DOHH2 (cell line): ENCODE measurements around the gene ATP13A3.

Experiments
- H3F3A ChIP-seq: fragments of 200-600 bp; sonication (generic), shearing (Covaris generic); 2 replicates; pipeline ENCODE4 v1.6.0; 2016; ENCODE audit warnings: antibody characterized with exemption, mild to moderate bottlenecking; ENCODE audit not compliant: control insufficient read depth, insufficient read depth
- H3K27ac ChIP-seq: fragments of 200-600 bp; sonication (generic); 2 replicates; pipeline ENCODE4 v1.5.1; 2014; ENCODE audit warnings: low read depth, mild to moderate bottlenecking, low read length, moderate library complexity
- H3K27me3 ChIP-seq: fragments of 200-600 bp; sonication (generic); 2 replicates; pipeline ENCODE4 v1.6.1; 2014; ENCODE audit warnings: mild to moderate bottlenecking, low read length, mixed read lengths; ENCODE audit not compliant: control insufficient read depth
- H3K36me3 ChIP-seq: fragments of 200-600 bp; sonication (generic); 2 replicates; pipeline ENCODE4 v1.6.1; 2014; ENCODE audit warnings: mild to moderate bottlenecking, low read length, moderate library complexity, mixed read lengths; ENCODE audit not compliant: control insufficient read depth
- H3K4me1 ChIP-seq: fragments of 200-600 bp; sonication (generic); 2 replicates; pipeline ENCODE4 v1.6.1; 2014; ENCODE audit warnings: mild to moderate bottlenecking, low read length, mixed read lengths; ENCODE audit not compliant: control insufficient read depth
- H3K4me2 ChIP-seq: fragments of 200-600 bp; sonication (generic); 2 replicates; pipeline ENCODE4 v1.6.0; 2014; ENCODE audit warnings: mild to moderate bottlenecking, low read length, moderate library complexity
- H3K4me3 ChIP-seq: fragments of 200-600 bp; sonication (generic); 2 replicates; pipeline ENCODE4 v1.5.1; 2014; ENCODE audit warnings: mild to moderate bottlenecking, low read length, mixed read lengths
- H3K79me2 ChIP-seq: fragments of 200-600 bp; sonication (generic); 2 replicates; pipeline ENCODE4 v1.6.1; 2014; ENCODE audit warnings: mild to moderate bottlenecking, low read length, mixed read lengths; ENCODE audit not compliant: control insufficient read depth
- H3K9me2 ChIP-seq: fragments of 200-600 bp; sonication (generic); replicated peaks from 2 replicates; pipeline ENCODE4 v1.6.1; 2014; ENCODE audit warnings: mild to moderate bottlenecking, low read length, mixed read lengths; ENCODE audit not compliant: control insufficient read depth
- H3K9me3 ChIP-seq: fragments of 200-600 bp; sonication (generic); 2 replicates; pipeline ENCODE4 v1.6.1; 2014; ENCODE audit warnings: antibody characterized with exemption, low read length, mixed read lengths; ENCODE audit not compliant: control insufficient read depth, insufficient read depth
- H4K20me1 ChIP-seq: fragments of 200-600 bp; sonication (generic); 2 replicates; pipeline ENCODE4 v1.6.0; 2014; ENCODE audit warnings: low read depth, mild to moderate bottlenecking, antibody characterized with exemption, low read length, moderate library complexity; ENCODE audit not compliant: control insufficient read depth, insufficient read depth
- CTCF ChIP-seq: fragments of 200-600 bp; sonication (generic); IDR thresholded peaks from one replicate; pipeline ENCODE4 v1.5.1; 2014; ENCODE audit warnings: antibody characterized with exemption, mild to moderate bottlenecking, low read depth, low read length; ENCODE audit not compliant: poor library complexity, severe bottlenecking
- EZH2phosphoT487 ChIP-seq: fragments of 200-600 bp; sonication (generic); IDR thresholded peaks from 2 replicates; pipeline ENCODE4 v1.6.1; 2017; ENCODE audit warnings: borderline replicate concordance, mild to moderate bottlenecking, antibody characterized with exemption, low read length, moderate library complexity, mixed read lengths

Gene ATP13A3

GRCh38 chr3:194505791-194506415 is 19.1 kb upstream of the ATP13A3 start:
- no peak overlapping the region for H3K4me2 ChIP-seq
- H3K9me2 ChIP-seq: no peaks in the 10 kb centered on the region
- TF ChIP-seq CTCF (no peak), EZH2phosphoT487 (no peak)

DNA sequence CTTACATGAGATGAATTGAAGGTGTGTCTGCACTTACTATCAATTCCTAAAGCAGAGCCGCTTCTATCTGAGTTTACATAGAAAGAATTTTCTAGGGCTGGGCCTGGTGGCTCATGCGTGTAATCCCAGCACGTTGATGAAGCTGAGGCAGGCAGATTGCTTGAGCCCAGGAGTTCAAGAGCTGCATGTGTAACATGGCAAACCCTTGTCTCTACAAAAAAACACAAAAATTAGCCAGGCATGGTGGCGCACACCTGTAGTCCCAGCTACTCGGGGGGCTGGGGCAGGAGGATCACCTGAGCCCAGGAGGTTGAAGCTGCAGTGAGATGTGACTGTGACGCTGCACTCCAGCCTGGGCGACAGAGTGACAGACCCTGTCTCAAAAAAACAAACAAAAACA is 18.1 kb upstream of the ATP13A3 start:
- Histone ChIP-seq H3K4me2 (no peak overlapping the region), H4K20me1 (no peaks in the 10 kb centered on the region), H3K27me3 (no peaks in the 10 kb centered on the region; the same call in 1 of the 2 replicates), H3K9me2 (no peaks in the 10 kb centered on the region), H3K79me2 (no peaks in the 10 kb centered on the region), H3K4me3 (no peak overlapping the region), H3K36me3 (no peaks in the 10 kb centered on the region), H3F3A (no peaks in the 10 kb centered on the region), H3K4me1 (no peaks in the 10 kb centered on the region), H3K27ac (no peak overlapping the region), H3K9me3 (no peaks in the 10 kb centered on the region)
- TF ChIP-seq CTCF: no peak

More at GRCh38 chr3:194505791-194506415, 19.1 kb upstream of the ATP13A3 start:
- Histone ChIP-seq H3F3A (no peaks in the 10 kb centered on the region), H3K36me3 (no peaks in the 10 kb centered on the region), H3K9me3 (no peaks in the 10 kb centered on the region), H3K4me3 (no peak overlapping the region), H4K20me1 (no peaks in the 10 kb centered on the region), H3K79me2 (no peaks in the 10 kb centered on the region), H3K27ac (no peak overlapping the region), H3K27me3 (no peaks in the 10 kb centered on the region; the same call in 1 of the 2 replicates), H3K4me1 (no peaks in the 10 kb centered on the region)

DNA sequence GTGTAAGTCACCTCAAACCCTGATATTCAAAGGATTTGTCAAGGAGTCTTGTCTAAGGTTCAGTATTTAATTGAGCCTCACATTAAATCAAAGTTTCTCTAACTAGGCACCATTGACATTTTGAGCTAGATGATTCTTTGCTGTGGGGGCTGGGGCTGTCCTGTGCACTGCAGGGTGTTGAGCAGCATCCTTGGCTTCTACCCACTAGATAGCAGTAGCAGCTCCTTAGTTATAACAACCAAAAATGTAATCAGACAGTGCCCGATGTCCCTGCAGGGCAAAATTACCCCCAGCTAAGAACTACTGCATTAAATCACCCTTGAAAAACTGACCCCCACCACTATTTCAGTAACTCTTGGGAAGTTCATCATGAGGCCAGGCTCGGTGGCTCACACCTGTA is 17.3 kb upstream of the ATP13A3 start:
- no peak for TF ChIP-seq EZH2phosphoT487
- no peak for TF ChIP-seq CTCF
- Histone ChIP-seq H3K27me3 (no peaks in the 10 kb centered on the region; the same call in 1 of the 2 replicates), H3K4me3 (no peak overlapping the region), H3K9me2 (no peaks in the 10 kb centered on the region), H3F3A (no peaks in the 10 kb centered on the region), H3K27ac (no peak overlapping the region), H3K4me2 (no peak overlapping the region), H3K79me2 (no peaks in the 10 kb centered on the region), H3K4me1 (no peaks in the 10 kb centered on the region), H4K20me1 (no peaks in the 10 kb centered on the region), H3K9me3 (no peaks in the 10 kb centered on the region), H3K36me3 (no peaks in the 10 kb centered on the region)
